ENCODE results near the gene SLC50A1.
"Not testable (repeated sequence)": the region's sequence is repeated elsewhere in the genome, so short reads cannot be mapped to it uniquely, and the experiment has no call there.

SLC50A1 gene

DNA sequence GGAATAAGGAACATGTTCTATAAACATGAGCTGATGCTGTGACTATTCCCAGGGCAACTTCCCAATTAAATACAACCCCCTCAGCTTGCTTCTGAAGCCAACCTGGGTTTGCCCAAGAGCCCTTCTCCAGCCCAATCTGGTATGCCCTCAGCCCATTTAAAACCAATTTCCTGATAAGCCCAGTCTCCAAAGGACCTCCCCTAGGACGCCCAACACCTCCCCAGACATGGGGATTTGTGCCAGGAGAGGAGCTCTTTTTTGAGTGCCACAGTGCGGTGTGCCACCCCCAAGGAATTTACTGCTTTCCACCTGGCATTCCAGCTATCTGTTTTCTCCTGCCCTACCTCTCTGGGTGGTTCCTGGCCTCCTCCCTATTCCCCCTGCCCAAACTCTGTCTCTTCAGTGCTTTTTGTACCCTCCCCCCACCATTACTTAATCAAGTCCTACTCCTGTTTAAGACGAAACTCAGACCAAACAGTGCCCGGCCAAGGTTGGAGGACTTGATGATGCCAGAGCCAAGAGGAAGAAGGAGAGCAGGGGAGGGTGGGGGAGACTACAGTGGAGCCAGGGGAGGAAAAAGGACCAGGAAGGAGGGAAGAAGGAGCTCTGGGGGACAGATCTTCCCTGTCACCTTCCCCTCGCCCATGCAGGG, 19.4 kb upstream of the SLC50A1 start:
- no peak overlapping the region for H3K4me3 ChIP-seq (ENCODE audit: low read length)
- no peak for DNase-seq (ENCODE audit: low read depth)
- TF ChIP-seq, protein P1, sequence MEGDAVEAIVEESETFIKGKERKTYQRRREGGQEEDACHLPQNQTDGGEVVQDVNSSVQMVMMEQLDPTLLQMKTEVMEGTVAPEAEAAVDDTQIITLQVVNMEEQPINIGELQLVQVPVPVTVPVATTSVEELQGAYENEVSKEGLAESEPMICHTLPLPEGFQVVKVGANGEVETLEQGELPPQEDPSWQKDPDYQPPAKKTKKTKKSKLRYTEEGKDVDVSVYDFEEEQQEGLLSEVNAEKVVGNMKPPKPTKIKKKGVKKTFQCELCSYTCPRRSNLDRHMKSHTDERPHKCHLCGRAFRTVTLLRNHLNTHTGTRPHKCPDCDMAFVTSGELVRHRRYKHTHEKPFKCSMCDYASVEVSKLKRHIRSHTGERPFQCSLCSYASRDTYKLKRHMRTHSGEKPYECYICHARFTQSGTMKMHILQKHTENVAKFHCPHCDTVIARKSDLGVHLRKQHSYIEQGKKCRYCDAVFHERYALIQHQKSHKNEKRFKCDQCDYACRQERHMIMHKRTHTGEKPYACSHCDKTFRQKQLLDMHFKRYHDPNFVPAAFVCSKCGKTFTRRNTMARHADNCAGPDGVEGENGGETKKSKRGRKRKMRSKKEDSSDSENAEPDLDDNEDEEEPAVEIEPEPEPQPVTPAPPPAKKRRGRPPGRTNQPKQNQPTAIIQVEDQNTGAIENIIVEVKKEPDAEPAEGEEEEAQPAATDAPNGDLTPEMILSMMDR (conservative IDR thresholded peaks at IDR 0.05; ENCODE audit: low read length), result no peak

DNA sequence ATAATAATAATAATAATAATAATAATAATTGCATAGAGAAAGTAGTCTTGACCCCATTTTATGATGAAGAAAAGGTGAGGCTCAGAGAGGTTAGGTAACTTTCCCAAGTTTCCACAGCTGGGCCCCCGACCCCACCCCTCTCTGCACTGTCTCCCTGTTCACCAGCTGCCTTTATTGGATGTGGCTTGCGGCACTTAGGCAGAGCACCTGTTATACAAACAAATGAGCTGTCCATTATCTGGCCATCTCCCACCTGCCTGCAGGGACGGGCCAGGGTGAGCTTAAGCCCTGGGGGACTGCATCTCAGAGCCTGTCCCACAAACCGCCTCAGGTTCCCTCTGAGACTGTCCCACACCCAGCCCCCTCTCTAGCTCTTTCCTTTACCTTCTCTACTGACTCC, 18.0 kb upstream of the SLC50A1 start:
- H3K4me3 ChIP-seq (ENCODE audit: low read length), result no peak overlapping the region
- TF ChIP-seq, protein P1 (conservative IDR thresholded peaks at IDR 0.05; ENCODE audit: low read length), result no peak
- no peak for DNase-seq (ENCODE audit: low read depth)

DNA sequence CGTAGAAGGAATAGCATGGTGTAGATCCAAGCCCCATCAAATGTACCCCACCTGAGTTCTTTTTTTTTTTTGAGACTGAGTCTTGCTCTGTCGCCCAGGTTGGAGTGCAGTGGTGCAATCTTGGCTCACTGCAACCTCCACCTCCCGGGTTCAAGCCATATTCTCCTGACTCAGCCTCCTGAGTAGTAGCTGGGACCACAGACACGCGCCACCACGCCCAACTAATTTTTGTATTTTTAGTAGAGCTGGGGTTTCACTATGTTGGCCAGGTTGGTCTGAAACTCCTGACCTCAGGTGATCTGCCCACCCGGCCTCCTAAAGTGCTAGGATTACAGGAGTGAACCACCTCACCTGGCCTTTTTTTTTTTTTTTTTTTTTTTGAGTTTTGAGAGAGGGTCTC, 17.6 kb upstream of the SLC50A1 start:
- not testable (repeated sequence) for DNase-seq (ENCODE audit: low read depth); H3K4me3 ChIP-seq (ENCODE audit: low read length)

DNA sequence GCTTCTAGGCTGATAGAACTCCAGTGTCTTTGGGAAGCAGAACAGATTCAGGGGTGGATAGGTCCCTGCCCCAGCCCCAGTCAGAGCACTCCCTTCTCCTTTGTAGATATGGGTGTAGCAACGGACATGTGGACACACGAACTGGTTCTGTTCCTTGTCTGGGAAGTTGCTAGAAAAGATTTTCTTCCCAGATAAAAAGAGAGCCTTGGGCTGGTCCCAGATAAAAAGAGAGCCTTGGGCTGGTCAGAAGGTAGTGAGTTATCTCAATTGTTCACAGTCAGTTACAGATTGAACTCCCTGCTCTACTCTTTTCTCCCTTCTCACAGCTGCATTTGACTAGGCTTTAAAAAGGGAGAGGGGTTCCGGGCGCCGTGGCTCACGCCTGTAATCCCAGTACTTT, 15.4 kb upstream of the SLC50A1 start:
- no peak for DNase-seq (ENCODE audit: low read depth)
- TF ChIP-seq, protein P1 (conservative IDR thresholded peaks at IDR 0.05; ENCODE audit: low read length), result no peak

DNA sequence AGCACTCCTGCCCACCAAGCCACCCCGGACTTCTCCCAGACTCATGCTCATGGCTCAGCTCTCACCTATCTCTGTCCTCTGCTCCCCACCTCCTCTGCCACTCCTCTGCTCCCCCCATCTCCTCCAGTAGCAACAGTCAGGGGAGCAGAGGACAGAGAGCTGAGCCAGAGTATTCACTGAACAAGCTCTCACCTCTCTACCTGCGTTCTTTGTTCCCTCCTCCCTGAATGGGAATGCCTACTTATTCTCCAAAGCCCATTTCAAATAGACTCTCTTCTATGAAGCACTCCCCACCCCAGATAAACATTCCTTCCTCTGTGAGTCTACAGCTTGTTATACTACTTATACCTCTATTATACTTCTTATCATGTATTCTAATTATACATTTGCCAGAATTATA, 14.4 kb upstream of the SLC50A1 start:
- H3K4me3 ChIP-seq (ENCODE audit: low read length), result no peak overlapping the region
- TF ChIP-seq, protein P1 (conservative IDR thresholded peaks at IDR 0.05; ENCODE audit: low read length), result no peak
- no peak for DNase-seq (ENCODE audit: low read depth)

More for the DNA sequence above, 15.4 kb upstream of the SLC50A1 start:
- H3K4me3 ChIP-seq (ENCODE audit: low read length), result no peak overlapping the region

DNA sequence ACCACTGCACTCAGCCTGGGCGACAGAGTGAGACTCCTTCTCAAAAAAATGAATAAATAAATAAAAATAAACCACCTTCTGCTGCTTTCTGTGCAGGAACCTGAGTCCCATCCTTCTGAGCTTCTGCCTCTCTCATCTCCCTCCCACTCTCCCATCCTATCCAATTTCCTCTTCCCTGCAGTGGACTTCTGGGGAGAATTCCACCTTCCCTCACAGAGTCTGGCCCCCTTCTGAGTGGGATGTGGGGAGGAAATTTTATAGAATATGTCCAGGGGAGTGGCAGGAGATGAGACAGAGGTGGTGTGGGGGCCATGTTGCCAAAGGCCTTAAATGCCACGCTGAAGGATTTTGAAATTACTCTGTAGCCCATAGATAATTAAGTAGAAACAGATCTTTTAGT, 13.3 kb upstream of the SLC50A1 start:
- no peak for DNase-seq (ENCODE audit: low read depth)
- no peak overlapping the region for H3K4me3 ChIP-seq (ENCODE audit: low read length)
- TF ChIP-seq, protein P1 (conservative IDR thresholded peaks at IDR 0.05; ENCODE audit: low read length), result no peak

DNA sequence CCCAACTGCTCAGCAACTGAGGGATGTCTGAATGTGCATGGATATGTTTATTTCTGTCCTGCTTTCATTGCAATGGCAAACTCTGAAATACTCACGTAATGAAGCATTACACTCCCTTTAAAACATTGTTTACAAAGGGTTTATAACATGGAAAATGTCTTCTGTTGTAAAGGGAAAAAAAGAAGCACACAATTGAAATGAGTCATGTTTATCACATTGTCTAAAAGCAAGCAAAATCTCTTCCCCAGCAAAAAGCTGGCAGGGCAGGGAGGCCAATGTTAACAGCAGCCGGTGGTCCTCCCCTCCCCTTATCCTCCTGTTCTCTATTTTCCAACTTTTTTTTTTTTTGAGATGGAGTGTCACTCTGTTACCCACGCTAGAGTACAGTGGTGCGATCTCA, 11.9 kb upstream of the SLC50A1 start:
- TF ChIP-seq, protein P1 (conservative IDR thresholded peaks at IDR 0.05; ENCODE audit: low read length), result no peak
- H3K4me3 ChIP-seq (ENCODE audit: low read length), result no peak overlapping the region
- DNase-seq (ENCODE audit: low read depth), result no peak

All from AG10803 (cell line).